Neural cell (in vitro differentiated cells): ENCODE measurements around the gene GNG4.
"Not testable (repeated sequence)": the region's sequence is repeated elsewhere in the genome, so short reads cannot be mapped to it uniquely, and the experiment has no call there.

Experiments
- CTCF ChIP-seq: fragments of 450-650 bp; IDR thresholded peaks from 2 replicates; pipeline ENCODE4 v1.5.1; 2014; ENCODE audit warnings: antibody characterized with exemption, mild to moderate bottlenecking, moderate library complexity; ENCODE audit not compliant: poor library complexity, severe bottlenecking
- EP300 ChIP-seq: fragments of 450-650 bp; conservative IDR thresholded peaks from 2 replicates; pipeline ENCODE4 v1.6.1; 2014; ENCODE audit warnings: antibody characterized with exemption, mild to moderate bottlenecking, moderate library complexity; ENCODE audit not compliant: poor library complexity, severe bottlenecking
- RAD21 ChIP-seq: fragments of 450-650 bp; conservative IDR thresholded peaks from 2 replicates; pipeline ENCODE4 v1.6.1; 2014; ENCODE audit warnings: antibody characterized with exemption, mild to moderate bottlenecking, moderate library complexity

GRCh38 chr1:235594281-235594895, 55.2 kb downstream of the GNG4 start:
- TF ChIP-seq CTCF, RAD21, EP300: not testable (repeated sequence)
